CMK (cell line): ENCODE measurements around the gene P2RY14.
"Not testable (repeated sequence)": the region's sequence is repeated elsewhere in the genome, so short reads cannot be mapped to it uniquely, and the experiment has no call there.

Experiments
- DNase-seq: peaks from one replicate; pipeline ENCODE4 v3.0.0-alpha.2; 2010; ENCODE audit warnings: low read depth

Gene P2RY14

DNA sequence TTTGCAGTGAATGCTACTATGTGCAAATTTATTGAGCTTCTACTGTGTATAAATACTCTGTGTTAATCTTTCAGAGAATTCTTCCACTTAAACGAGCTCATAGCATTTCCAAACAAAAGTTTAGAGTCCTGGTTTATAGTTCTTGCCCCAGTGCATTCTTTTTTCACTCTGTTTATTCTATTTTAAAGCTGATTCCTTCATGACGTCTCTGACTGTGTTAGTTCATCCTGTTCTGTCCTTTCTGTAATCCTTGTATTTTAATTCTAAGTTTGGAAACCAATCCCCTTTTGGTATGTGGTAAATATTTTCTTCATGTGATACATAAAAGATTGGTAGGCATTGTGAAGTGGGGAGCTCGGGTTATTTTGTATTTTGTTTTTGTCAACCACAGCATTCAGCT lies 18.7 kb downstream of the P2RY14 start:
- DNase-seq, result no peak

DNA sequence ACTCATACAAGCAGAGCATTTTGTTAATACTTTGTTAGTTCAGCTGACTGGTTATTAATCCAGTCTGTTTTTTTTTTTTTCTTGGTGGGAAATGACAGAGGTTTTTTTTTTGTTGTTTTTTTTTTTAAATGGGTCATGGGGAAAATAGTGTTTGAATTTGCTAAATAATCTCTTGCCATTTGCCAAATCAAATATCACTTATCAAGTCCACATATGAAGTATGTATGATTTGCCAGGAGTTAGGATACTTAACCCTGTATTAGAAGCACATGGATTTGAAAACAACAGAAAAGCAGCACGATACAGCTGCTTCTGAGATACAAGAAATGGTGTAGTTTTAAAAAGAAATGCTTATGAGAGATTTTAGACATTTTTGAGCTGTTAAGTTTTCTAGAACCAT lies 21.6 kb downstream of the P2RY14 start:
- DNase-seq, result no peak

DNA sequence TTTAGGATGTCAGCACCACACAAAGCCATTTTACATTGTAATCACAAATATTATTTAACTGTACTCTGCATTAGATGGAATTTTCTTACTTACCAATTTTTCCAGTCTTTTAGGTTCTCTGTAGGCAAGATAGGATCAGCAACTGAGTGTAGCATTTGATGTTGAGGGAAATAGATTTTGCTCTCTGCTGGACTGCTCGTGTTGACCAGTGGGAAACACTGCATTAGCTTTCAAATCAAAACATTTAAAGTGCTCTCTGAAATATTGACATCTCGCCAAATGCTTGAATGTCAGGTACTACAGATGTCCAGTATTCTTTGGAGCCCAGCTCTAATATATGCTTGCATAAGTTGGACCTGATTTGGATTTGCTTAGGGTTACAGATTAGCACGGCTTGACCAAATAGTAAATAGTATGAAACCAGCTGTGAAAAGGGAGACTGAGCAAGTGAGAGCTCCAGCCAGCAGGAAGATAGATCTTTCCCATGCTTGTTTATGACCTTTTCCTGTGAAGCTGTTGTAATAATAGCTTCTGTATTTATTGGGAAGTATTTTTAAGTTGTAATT lies 29.5 kb downstream of the P2RY14 start:
- DNase-seq, result no peak

DNA sequence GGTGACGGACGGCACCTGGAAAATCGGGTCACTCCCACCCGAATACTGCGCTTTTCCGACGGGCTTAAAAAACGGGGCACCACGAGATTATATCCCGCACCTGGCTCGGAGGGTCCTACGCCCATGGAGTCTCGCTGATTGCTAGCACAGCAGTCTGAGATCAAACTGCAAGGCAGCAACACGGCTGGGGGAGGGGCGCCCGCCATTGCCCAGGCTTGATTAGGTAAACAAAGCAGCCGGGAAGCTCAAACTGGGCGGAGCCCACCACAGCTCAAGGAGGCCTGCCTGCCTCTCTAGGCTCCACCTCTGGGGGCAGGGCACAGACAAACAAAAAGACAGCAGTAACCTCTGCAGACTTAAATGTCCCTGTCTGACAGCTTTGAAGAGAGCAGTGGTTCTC lies 36.3 kb downstream of the P2RY14 start:
- not testable (repeated sequence) for DNase-seq

DNA sequence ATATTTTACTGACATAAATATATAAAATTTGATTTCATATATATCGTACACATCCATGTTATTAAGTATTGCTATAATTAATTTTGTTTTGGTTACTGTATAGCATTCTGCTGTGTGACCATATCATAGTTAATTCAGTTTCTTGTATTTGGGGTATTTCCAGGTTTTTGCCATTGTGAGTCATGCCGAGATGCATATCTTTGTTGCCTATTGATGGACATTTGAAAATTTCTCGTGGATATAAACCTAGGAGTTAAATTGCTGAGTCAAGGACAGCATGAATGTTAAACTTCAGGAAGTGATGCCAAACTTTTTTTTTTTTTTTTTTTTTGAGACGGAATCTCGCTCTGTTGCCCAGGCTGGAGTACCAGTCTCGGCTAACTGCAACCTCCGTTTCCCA lies 41.6 kb downstream of the P2RY14 start:
- DNase-seq, result no peak

DNA sequence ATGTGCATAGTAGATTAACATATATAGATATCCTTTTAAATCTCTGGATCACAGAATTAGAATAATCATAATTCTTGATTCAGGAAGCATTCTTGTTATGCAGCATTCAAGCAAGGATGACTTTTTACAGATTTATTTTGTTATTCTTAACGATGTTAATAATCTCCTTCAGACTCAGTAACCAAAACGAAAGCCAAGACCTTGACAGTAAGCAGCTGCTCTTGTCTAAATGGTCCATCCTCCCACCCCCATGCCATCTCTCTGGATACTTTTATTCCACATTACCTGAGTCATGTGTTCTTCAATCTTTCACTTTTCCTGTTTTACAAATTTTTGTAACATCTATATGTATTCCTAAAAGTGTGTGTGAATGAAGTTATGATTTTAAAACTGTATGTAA lies 42.0 kb downstream of the P2RY14 start:
- DNase-seq, result no peak

DNA sequence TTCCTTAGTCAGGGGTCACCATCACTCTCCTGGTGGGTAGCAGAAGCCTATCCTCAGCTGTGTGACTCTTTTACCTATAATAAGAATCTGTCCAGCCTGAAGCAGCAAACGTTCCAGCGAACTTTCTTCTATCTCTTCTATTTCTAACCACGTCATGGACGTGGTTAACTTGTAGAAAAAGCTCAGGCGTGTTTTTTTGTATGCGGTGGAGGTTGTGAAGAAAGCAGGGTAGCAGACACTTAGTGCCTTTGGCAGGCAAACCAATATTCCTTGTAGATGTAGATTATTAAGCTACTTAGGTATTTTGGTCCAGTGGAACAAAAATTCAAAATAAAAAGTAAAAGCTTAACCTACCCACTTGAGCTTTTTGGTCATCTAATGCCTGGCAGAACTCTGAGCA lies 43.5 kb downstream of the P2RY14 start:
- DNase-seq, result no peak

DNA sequence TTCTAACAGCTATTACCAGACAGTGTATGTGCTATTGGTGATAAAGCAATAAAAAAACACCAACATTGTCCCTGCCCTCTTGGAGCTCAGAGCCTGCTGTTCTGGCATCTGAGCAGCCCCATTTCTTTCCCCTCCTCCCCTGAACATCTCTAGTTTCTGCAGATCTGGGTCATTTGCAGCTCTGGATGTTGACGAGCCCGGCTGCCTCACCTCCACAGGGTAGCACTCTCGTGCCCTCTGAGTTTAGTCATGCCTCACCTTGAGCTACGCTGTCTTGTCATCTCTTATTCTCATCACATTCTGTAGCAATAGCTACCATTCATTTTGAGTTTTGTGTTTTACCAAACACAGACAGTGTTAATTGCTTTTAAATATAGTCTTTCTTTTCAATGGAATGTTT lies 45.4 kb downstream of the P2RY14 start:
- DNase-seq, result no peak

DNA sequence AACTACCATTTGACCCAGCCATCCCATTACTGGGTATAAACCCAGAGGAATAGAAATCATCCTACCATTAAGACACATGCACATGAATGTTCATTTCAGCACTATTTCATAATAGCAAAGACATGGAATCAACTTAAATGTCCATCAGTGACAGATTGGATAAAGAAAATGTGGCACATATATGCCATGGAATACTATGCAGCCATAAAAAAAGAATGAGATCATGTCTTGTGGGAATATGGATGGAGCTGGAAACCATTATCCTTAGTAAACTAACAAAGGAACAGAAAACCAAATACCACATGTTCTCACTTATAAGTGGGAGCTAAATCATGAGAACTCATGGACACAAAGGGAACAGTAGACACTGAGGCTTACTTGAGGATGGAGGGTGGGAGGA lies 45.9 kb downstream of the P2RY14 start:
- not testable (repeated sequence) for DNase-seq

DNA sequence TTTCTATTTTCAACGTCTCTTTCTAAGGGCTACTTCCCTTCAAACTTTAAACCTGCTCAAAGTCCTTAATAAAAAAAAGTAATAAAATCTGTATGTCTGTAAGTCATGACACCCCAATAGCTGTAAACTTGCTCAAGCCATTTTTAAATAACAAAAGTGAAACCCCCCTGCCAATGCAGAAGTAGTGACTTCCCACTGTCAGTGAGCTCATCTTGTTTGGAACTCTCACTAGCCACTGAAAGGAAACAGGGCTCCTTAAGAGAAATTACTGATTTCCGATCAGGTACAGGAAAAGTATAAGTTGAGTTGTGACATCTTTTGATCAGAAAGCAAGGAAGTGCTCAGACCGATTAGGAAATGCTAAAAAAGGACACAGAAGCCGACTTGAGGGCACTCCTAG lies 47.7 kb downstream of the P2RY14 start:
- no peak for DNase-seq

DNA sequence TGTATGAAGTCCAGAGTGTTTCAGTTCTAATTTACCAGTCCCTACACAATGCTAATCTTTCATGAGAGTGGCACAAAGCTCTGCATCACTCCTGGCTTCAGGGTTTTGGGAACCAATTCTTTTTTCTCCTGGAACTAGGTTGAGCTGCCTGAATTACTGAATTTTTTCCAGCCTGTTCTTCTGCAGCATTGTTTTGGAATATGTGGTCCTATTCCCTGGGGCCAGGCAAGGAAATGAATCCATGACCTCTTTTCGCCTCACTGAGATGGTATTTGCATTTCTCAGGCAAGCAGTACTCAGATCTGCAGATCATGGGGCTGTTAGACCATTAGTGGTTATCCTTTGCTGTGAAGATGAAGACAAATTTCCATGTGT lies 49.7 kb downstream of the P2RY14 start:
- no peak for DNase-seq

DNA sequence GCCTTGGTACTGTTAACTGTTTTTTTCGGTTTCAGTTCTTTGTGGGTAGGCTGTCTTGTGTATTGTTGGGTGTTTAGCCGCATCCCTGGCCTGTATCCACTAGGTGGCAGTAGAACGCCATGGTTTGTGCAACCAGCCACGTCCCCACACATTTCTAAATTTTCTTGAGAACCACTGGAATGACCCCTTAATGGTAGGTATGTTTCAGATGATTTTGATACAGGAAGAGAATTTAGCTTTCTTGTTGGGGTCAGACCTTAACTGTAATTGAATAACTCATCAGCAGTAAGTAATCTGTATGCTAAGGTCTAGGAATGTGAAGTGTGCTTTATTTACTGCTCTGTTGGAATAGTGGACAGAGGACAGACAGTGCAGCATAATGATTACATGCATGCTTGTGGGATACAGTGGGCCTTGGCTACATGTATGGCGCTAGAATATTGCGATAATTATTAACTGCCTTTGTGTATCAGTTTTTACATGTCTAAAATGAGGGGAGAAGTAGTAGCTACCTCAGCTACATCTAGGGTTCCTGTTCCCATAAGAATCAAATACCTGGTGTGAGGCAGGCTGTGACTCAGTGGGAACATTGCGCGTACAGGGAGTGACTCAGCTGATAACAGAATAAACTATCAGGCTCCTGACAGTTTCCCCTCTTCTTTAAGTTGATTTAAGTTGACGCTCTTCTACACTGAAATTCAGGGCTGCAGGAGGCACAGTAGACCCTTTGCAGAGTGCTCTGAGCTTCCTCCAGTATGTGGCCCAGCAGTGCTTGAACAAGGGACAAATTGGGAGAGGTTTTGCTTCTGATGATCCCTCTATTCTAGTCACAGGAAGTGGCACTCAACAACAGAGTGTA lies 50.3 kb downstream of the P2RY14 start:
- peak; percentile 50 for DNase-seq

DNA sequence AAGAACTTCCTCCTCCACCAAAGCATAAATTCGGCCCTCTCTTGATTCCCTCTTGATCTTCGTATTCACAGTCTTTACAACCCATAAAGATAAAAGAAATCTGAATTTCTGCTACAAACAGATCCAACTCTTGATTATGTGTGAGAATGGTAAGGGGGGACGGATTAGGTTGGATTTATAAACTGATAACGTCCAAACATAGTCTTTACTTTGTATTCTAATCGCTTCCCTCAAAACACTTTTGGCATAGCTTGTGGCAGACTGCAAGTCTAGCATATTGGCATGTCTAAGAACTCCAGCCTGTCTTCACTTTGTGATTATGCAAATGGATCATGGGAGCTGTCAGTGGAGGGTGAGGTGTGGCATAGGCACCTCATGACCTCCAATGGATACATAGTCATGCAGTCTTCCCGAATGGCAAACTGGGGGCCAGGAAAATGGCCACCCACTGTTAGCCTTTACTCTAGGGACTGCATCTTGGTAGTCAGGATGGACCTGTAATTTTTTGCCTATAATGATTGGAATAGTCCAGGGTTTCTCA lies 51.0 kb downstream of the P2RY14 start:
- no peak for DNase-seq

DNA sequence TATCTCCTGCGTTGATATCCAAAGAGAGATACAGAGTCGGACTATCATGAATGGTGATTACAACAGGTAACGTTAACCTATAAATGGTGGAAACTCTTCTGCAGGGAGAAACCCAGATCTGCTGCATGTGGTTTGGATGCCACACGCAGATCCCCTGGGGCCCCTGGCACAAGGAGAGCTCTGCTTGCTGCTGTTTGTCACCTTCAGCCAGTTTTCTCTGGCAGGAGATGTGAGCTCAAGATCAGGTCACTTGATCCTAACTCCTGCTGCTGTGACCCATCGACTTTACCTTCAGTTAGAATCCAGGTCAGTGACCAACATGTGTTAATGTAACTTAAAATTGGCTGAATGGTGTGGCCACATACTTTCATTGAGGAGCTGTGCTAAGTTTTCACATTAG lies 51.5 kb downstream of the P2RY14 start:
- DNase-seq, result no peak

DNA sequence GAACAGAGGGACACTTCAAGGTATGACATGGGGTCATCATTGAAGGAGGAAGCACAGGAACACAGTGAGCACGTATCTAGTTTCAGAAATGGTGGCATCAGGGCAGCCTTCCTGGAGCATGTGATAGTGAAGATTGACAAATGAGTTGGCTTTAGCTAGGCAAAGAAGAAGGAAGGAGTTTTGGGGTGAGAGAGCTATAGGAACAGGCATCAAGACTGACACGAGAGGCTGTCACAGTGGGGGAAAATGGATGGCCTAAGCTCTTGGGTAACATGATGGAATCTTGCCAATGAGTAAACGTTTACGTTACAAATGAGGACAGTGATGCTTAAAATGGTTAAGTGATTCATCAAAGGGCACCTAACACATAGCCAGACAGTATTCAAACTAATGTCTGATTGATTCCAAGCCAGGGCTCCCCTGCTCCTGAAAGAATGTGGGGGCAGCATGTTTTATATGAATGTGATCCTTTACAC lies 52.2 kb downstream of the P2RY14 start:
- DNase-seq, result no peak

DNA sequence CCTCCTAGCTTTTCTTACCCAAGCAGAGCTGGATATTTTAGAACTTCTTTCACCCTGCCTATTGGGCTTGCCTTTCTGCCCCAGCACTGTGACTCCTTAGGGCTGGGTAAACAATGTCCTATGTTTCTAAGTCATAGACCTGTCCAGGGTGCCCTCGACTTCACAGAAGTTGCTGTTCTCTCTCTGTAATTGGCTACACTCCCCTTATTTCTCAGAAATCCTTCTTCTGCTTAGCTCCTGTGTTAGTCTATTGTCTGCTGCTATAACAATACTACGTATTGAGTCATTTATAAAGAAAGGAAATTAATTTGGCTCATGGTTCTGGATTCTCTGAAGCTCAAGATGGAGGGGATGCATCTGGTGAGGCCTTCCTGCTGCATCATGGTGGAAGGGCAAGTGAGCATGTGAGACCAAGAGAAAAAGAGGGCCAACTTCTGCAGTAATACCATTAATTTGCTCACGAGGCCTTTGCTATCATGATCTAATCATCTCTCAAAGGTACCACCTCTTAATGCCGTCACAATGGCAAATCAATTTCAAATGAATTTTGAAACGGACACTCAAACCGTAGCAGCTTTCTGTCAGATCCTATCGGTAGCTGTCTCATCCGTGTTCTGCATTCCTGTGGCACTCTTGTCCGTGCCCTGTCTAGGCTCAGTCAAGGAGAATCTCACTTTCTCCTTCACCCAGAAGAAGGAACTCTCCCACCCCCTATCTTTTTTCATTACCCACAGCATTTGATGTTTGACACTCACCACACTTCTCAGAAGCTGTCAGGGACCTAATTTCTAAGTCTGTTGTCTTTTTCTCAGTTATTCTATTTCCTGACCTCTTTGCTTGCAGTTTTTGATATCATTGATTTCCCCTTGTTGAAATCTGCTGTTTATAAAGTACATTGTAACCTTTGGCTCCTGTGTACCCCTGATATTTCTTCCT lies 53.0 kb downstream of the P2RY14 start:
- no peak for DNase-seq

DNA sequence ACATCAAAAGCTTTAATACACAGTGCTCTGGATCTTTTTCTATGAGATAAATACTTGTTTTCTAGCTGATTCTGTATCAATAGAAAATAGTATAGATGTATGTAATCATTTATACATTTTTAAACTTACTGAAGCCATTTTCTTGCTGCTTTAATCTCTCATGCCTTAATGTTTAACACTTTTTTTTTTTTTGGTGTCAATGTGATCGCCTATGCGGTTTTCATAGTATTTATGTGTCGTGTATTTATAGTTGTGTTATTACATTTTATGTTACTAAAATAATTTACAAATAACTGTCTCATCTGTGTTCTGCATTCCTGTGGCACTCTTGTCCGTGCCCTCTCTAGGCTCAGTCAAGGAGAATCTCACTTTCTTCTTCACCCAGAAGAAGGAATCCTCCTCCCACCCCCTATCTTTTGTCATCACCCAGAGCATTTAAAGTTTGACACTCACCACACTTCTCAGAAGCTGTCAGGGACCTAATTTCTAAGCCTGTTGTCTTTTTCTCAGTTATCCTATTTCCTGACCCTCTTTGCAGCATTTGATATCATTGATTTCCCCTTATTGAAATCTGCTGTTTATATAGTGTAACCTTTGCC lies 54.0 kb downstream of the P2RY14 start:
- DNase-seq, result no peak

DNA sequence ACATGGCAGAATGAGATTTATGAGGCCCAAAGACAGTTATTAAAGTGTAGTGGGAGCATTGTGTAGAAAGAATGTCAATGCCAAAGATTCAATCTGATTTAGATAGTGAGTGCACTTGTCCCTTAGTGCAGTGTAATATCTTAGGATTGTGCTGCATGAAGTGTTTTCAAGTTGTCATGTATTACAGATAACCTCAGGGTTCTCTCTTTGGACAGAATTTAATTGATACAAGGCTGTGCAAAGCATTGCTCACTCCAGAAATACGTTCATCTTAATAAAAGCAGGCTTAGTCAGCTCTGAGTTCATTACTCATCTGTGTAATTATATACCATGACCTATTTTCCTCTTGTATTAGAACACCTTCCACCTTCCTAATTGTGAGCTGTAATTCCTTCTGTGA lies 59.3 kb downstream of the P2RY14 start:
- no peak for DNase-seq

DNA sequence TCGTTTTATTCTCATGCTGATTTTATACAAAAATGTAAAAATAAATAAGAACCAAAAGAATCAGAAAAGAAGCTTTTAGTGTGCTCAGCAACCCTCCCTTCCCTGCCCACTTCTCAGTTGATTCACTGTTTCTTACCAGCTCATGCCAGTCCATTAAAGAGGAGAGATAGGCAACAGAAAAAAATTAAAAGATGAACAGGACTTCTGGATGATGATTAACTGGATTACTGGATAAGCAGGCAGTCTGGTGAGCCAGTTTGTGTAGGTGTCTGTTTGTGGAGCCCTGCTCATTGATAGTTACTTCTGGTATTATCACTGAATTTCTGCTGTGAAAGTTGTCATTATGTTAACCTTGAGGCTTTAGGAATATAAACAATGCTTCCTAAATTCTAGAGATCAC lies 60.2 kb downstream of the P2RY14 start:
- DNase-seq, result no peak

DNA sequence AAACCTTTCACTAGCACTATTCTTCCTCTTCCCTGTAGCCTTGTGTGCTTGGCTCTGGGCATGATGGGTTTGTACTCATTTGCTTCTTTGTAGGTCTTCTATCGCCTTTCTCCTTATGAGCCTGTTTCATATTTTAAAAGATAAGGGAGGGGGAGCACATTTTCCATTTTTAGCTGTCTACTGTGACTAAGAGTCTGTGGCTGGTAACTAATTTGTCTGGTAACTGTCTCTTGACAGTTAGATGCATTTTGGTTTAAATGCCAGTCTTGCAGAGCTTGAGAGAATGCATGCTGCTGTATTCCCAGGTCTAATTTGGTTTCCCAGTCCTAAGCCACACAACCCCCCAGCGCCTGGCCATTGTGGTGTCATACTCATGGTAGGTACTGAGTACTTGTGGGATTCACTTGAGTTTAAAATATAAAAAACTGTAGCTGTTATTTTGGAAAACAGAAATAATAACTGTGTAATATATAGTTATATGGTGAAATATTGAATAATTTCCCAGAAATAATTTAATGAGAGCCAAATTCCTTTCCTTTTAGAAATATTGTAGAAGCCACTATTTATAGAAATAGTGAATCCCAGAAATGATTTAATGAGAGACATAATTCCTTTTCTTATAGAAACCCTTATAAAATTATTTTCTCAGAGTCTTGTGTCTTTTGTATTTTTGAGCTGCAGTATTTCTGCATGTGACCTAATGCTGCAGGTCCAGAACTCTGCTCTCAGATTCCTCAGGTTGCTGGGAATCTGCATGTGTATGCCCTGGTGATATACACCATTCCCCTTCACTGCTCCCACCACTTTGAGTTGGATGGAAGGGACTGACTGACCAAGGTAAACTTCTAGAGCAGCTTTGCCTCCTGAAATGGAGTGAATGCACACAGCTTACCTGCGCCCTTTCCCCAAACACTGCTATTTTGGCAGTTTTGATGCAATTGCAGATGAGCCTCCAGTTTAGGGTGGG lies 61.4 kb downstream of the P2RY14 start:
- DNase-seq, result peak; percentile 3

DNA sequence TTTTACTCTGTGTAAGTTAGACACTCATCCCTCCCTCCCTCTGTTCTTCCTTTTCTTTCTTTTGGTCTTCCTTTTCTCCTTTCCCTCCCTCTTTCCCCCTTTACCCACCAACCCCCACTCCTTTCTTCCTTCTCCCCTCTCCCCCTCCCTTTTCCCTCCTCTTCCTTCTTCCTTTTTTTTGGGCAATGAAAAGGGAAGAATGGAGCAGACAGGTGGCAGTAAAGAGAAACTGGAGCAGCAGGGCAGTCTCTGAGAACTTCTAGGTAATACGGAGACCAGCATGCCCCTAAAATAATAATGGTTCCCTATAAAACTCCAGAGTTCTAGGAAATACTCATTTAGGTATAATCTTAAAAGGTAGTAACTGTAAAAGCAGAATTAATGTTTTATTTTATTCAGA lies 63.9 kb downstream of the P2RY14 start:
- DNase-seq, result no peak
